Activated CD4-positive, alpha-beta memory T cell treated with anti-CD3 and anti-CD28 coated beads for 36 hours (primary cell): ENCODE measurements around the gene NEU3. TPM values are rescaled to one million over a fixed set of nuclear protein-coding genes. Genes with fewer than 3 reads are reported as not detected.
A peak's percentile ranks its signal among the peaks of the same experiment; 100 is the strongest.

Experiments used
- CTCF ChIA-PET: fragments of 350-600 bp; sonication (Branson Sonifier 250); formaldehyde crosslinking; loops from one replicate; lab custom pipeline; 2021; ENCODE audit warnings: antibody characterized with exemption, inconsistent platforms; lab: Charles Lee
- POLR2A ChIA-PET: fragments of 350-600 bp; sonication (Branson Sonifier 250); formaldehyde crosslinking; loops from one replicate; lab custom pipeline; 2021; ENCODE audit warnings: antibody characterized with exemption; lab: Charles Lee
- DNase-seq: peaks from one replicate; pipeline ENCODE4 v3.0.0-alpha.2; 2020
- H3K27ac Mint-ChIP-seq: one replicate; pipeline ENCODE4 v1.8.0; 2021; ENCODE audit warnings: mixed read lengths
- H3K27me3 Mint-ChIP-seq: one replicate; pipeline ENCODE4 v1.8.0; 2021; ENCODE audit warnings: mixed read lengths
- H3K36me3 Mint-ChIP-seq: one replicate; pipeline ENCODE4 v1.8.0; 2021; ENCODE audit warnings: mixed read lengths
- H3K4me1 Mint-ChIP-seq: one replicate; pipeline ENCODE4 v1.8.0; 2021; ENCODE audit warnings: low read depth, mixed read lengths
- H3K4me3 Mint-ChIP-seq: one replicate; pipeline ENCODE4 v1.8.0; 2021; ENCODE audit warnings: mild to moderate bottlenecking, mixed read lengths
- H3K9me3 Mint-ChIP-seq: one replicate; pipeline ENCODE4 v1.8.0; 2021; ENCODE audit warnings: mixed read lengths
- intact Hi-C: fragments of 100-400 bp; cut with micrococcal nuclease; formaldehyde crosslinking; loops from one replicate; pipeline ENCODE4 v1.15.1; 2023
- total RNA-seq, 2 experiments: library from RNA; stranded (reverse); gene quantifications; one replicate each; pipeline ENCODE4 v1.2.3, GENCODE V29; 2021

The NEU3 gene, protein sequence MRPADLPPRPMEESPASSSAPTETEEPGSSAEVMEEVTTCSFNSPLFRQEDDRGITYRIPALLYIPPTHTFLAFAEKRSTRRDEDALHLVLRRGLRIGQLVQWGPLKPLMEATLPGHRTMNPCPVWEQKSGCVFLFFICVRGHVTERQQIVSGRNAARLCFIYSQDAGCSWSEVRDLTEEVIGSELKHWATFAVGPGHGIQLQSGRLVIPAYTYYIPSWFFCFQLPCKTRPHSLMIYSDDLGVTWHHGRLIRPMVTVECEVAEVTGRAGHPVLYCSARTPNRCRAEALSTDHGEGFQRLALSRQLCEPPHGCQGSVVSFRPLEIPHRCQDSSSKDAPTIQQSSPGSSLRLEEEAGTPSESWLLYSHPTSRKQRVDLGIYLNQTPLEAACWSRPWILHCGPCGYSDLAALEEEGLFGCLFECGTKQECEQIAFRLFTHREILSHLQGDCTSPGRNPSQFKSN
- total RNA-seq = 10 to 100 TPM; 13.6 to 14.3 TPM

DNA sequence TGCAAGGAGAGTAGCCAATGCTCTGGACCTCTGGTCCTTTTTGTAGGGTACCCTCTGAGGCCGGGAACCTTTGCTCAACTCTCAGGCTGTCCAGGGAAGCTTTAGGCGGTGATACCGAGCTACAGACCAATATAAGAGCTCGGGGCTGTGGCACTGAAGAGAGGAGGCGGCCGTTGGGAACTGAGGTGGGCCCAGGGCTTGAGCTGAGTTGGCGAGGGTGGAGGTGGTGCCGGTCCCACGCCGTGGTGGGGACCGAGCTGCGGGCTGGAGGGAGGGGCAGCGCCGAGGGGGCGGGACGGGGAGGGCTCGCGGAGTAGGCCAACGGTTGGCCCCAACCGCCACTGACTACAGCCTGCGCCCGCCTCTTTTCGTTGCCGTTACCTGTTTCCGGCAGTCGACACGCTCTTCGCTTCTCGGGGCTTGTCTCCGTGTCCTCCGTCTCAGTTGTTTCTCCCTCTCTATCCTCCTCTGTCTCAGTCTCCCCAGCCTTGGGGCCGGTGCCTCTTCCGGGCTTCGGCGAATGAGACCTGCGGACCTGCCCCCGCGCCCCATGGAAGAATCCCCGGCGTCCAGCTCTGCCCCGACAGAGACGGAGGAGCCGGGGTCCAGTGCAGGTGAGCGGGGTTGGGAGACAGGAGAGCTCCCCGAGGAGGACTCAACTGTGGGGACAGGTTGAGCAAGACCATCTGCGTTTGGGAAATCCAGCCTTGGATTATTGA is at the start of gene NEU3:
NEU3 (plus strand) TSS at position 393 of the 719 bp plus-strand sequence; CDS start at position 521, 128 bp downstream.
- peak within 1 kb of the TSS; percentile 70 for H3K27ac Mint-ChIP-seq
- DNase-seq = peak; percentile 91
- CTCF ChIA-PET = interaction anchor here (0.6 to 2.0 kb wide), 9 partner anchors 34 to 272 kb away, joined by 3 to 8 read pairs (median 3); no protein-coding TSS in a partner anchor
- intact Hi-C loops = loop anchor here (1.0 to 2.0 kb wide), 2 partner anchors 39 to 60 kb away; partner anchors contain the start of genes SPCS2 and XRRA1
- peak within 1 kb of the TSS; percentile 91 for H3K4me3 Mint-ChIP-seq
- H3K9me3 Mint-ChIP-seq = no peaks in the 10 kb centered on the region
- no peaks in the 10 kb centered on the region for H3K27me3 Mint-ChIP-seq
- POLR2A ChIA-PET = interaction anchor here (0.6 to 2.4 kb wide), 6 partner anchors 9 to 818 kb away, joined by 3 to 8 read pairs (median 4); partner anchors contain the start of genes C2CD3, LIPT2, PPME1 and SPCS2
- no peaks in the 10 kb centered on the region for H3K36me3 Mint-ChIP-seq
- H3K4me1 Mint-ChIP-seq = peaks cover 22% of the 10 kb centered on the region

- Mint-ChIP-seq H3K27me3 (no peaks in the 10 kb centered on the region), H3K27ac (no peak overlapping the region), H3K4me3 (no peak overlapping the region), H3K4me1 (peaks cover 17% of the 10 kb centered on the region), H3K9me3 (no peaks in the 10 kb centered on the region), H3K36me3 (peaks cover 6% of the 10 kb centered on the region)
- intact Hi-C loops = no loop called here
- ChIA-PET POLR2A (no interaction called here), CTCF (interaction anchor here (3.0 kb wide), 1 partner anchor 12 kb away, joined by 20 read pairs; no protein-coding TSS in a partner anchor)
- DNase-seq = no peak
Measured at GRCh38 chr11:74941492-74941891, 47.2 kb upstream of the NEU3 start.

DNA sequence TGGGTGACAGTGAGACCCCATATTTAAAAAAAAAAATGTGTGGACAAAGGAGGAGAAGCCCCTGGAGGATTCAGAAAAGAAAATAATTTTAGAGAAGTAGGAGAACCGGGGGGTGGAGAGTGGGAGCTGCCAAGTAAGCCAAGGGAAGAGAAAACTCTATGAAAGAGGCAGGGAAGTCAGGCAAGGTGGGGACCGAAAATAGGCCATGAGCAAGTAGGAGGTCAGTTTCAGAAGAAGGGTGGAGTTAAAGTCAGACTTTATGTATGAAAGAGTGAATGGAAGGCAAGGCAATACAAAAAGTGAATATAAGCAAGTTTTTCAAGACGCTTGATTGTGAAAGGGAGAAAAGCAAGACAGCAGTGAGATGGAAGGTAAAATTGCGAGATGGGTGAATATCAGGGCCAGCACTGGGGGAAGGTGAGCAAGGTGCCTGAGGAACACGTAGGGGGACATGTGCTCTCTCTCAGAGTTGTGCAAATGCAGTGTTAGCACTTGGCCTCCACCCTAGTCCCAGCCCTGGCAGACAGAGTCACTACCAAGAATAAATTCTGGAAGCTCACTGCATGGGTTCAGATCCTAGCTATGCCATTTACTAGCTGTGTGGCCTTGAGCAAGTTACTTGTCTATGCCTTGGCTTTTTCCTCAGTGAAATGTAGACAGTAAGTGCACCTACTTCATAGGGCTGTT is 46.5 kb upstream of the NEU3 start:
- Mint-ChIP-seq H3K27me3 (no peaks in the 10 kb centered on the region), H3K27ac (peak overlapping the region; percentile 57), H3K9me3 (no peaks in the 10 kb centered on the region), H3K4me3 (no peak overlapping the region), H3K36me3 (peaks cover 6% of the 10 kb centered on the region), H3K4me1 (peaks cover 17% of the 10 kb centered on the region)
- no peak for DNase-seq
- ChIA-PET CTCF (interaction anchor here (1.1 to 3.0 kb wide), 3 partner anchors 12 to 306 kb away, joined by 3 to 20 read pairs (median 4); no protein-coding TSS in a partner anchor), POLR2A (interaction anchor here (1.0 kb wide), 1 partner anchor 16 kb away, joined by 3 read pairs; no protein-coding TSS in a partner anchor)
- intact Hi-C loops = no loop called here

GRCh38 chr11:74948546-74948897 is 40.2 kb upstream of the NEU3 start:
- H3K4me1 Mint-ChIP-seq = peaks cover 40% of the 10 kb centered on the region
- peak overlapping the region; percentile 91 for H3K27ac Mint-ChIP-seq
- POLR2A ChIA-PET = interaction anchor here (0.8 to 1.4 kb wide), 4 partner anchors 36 to 74 kb away, joined by 3 to 8 read pairs (median 3); partner anchors contain the start of gene NEU3
- intact Hi-C loops = loop anchor here (2.0 kb wide), 2 partner anchors 16 to 404 kb away; no protein-coding TSS in a partner anchor
- H3K36me3 Mint-ChIP-seq = peaks cover 18% of the 10 kb centered on the region
- H3K4me3 Mint-ChIP-seq = peak overlapping the region; percentile 99
- CTCF ChIA-PET = interaction anchor here (0.8 to 1.0 kb wide), 2 partner anchors 19 to 293 kb away, joined by 4 read pairs; no protein-coding TSS in a partner anchor
- DNase-seq = no peak
- H3K9me3 Mint-ChIP-seq = no peaks in the 10 kb centered on the region
- no peaks in the 10 kb centered on the region for H3K27me3 Mint-ChIP-seq

DNA sequence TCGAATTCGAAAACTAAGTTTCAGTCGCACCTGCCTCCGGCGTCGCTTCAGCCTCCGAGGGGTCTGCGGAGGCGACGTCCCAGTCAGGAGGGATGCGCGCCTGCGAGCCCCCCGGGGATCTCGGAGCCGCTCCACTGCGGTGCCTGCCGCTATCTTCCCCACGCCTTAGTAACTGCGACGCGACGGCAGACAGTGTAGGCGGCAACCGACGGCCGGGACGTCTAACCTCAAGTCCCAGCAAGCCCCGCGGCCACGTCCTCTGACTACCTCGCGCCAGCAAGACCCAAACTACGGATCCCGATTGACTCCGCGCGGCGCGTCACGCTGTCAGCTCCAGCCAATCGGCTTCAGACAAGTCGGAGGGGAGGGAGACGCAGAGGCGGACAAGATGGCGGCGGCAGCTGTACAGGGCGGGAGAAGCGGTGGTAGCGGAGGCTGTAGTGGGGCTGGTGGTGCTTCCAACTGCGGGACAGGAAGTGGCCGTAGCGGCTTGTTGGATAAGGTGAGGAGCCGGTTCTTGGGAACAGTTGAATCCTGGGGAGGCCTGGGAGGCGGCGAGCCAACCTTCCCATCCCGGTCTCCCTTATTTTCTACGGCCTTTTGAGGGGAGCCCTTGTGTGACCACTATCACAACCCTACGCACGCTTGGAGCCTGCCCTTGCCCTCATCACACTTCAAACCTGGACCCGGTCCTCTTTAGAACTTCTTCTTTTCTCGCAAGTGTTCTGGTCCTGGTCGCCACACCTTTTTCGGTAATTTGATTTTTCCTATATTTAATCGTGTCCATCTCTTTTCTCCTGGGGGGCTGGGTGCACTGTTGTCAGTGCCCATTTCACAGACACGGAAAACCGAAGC is 39.6 kb upstream of the NEU3 start, which contains the start of the genes SPCS2 and XRRA1:
SPCS2 (plus strand) TSS at position 369 of the 855 bp plus-strand sequence; CDS start at position 389, 20 bp downstream.
XRRA1 (minus strand) TSS at position 194 of the 855 bp plus-strand sequence. CDS start 8,213 bp downstream, outside the sequence.
- Mint-ChIP-seq H3K4me1 (peaks cover 39% of the 10 kb centered on the region), H3K27ac (peak within 1 kb of the TSS; percentile 91), H3K4me3 (peak within 1 kb of the TSS; percentile 99), H3K9me3 (no peaks in the 10 kb centered on the region), H3K27me3 (no peaks in the 10 kb centered on the region), H3K36me3 (peaks cover 19% of the 10 kb centered on the region)
- POLR2A ChIA-PET = interaction anchor here (0.8 to 1.4 kb wide), 4 partner anchors 35 to 74 kb away, joined by 3 to 8 read pairs (median 3); partner anchors contain the start of gene NEU3
- CTCF ChIA-PET = interaction anchor here (0.6 to 1.0 kb wide), 3 partner anchors 19 to 292 kb away, joined by 3 to 4 read pairs (median 4); no protein-coding TSS in a partner anchor
- DNase-seq = peak; percentile 99
- intact Hi-C loops = loop anchor here (1.0 to 2.0 kb wide), 4 partner anchors 16 to 404 kb away; partner anchors contain the start of gene NEU3

GRCh38 chr11:74949753-74950137 is 39.0 kb upstream of the NEU3 start:
- intact Hi-C loops = loop anchor here (1.0 to 2.0 kb wide), 4 partner anchors 17 to 403 kb away; partner anchors contain the start of gene NEU3
- POLR2A ChIA-PET = no interaction called here
- no peaks in the 10 kb centered on the region for H3K27me3 Mint-ChIP-seq
- no peaks in the 10 kb centered on the region for H3K9me3 Mint-ChIP-seq
- no peak for DNase-seq
- peak overlapping the region; percentile 91 for H3K27ac Mint-ChIP-seq
- CTCF ChIA-PET = no interaction called here
- H3K4me3 Mint-ChIP-seq = peak overlapping the region; percentile 99
- peaks cover 44% of the 10 kb centered on the region for H3K4me1 Mint-ChIP-seq
- peaks cover 19% of the 10 kb centered on the region for H3K36me3 Mint-ChIP-seq

GRCh38 chr11:74950374-74950969 is 38.3 kb upstream of the NEU3 start:
- Mint-ChIP-seq H3K4me1 (peaks cover 51% of the 10 kb centered on the region), H3K27ac (peak overlapping the region; percentile 38), H3K9me3 (no peaks in the 10 kb centered on the region), H3K27me3 (no peaks in the 10 kb centered on the region), H3K36me3 (peaks cover 19% of the 10 kb centered on the region), H3K4me3 (peak overlapping the region; percentile 99)
- DNase-seq = no peak
- ChIA-PET POLR2A (no interaction called here), CTCF (no interaction called here)
- intact Hi-C loops = no loop called here

- Mint-ChIP-seq H3K27me3 (no peaks in the 10 kb centered on the region), H3K9me3 (no peaks in the 10 kb centered on the region), H3K36me3 (peaks cover 19% of the 10 kb centered on the region), H3K4me3 (no peak overlapping the region), H3K27ac (no peak overlapping the region), H3K4me1 (peaks cover 56% of the 10 kb centered on the region)
- DNase-seq = no peak
- intact Hi-C loops = no loop called here
- ChIA-PET CTCF (no interaction called here), POLR2A (no interaction called here)
Measured at GRCh38 chr11:74951226-74951625, 37.5 kb upstream of the NEU3 start.

DNA sequence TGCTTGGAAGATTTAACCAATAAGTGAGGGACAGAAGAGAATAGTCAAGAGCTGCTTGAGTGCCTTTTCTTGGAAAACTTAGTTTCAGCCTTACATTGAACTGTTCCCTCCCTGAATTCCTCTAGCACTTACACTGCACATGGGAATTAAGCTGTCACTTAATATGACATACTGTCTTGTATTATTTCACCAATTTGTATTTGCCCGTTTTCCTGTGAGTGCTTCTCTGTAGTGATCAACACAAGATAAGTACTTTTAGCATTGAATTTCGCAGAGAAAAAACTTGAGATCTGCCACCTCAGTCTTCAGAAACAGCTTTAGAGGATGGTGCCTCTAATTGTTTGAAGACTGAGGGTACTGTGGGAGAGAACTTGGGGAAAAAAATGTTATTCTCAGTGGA is 36.0 kb upstream of the NEU3 start:
- Mint-ChIP-seq H3K27ac (no peak overlapping the region), H3K4me1 (peaks cover 67% of the 10 kb centered on the region), H3K4me3 (no peak overlapping the region), H3K36me3 (peaks cover 19% of the 10 kb centered on the region), H3K27me3 (no peaks in the 10 kb centered on the region), H3K9me3 (no peaks in the 10 kb centered on the region)
- intact Hi-C loops = no loop called here
- POLR2A ChIA-PET = no interaction called here
- DNase-seq = no peak
- CTCF ChIA-PET = interaction anchor here (0.5 to 1.8 kb wide), 2 partner anchors 9 to 23 kb away, joined by 4 to 6 read pairs; no protein-coding TSS in a partner anchor

DNA sequence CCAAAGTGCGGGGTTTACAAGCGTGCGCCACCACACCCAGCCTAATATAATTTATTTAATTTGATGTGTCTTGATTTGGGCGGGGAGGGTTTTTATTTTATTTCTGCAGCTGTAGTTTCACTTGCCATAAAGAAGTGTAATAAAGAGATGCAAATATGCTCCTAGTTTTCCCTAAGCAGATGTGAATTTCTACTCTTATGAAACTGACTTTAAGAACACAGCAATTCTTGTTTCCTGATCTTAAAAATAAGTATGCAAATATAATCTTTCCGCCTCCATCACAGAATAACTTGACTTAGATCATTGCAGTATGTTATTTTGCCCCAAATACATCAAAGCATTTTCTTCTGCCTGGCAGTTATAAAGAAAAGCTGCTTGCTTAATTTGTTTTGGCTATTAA is 35.3 kb upstream of the NEU3 start:
- ChIA-PET CTCF (interaction anchor here (0.5 to 1.8 kb wide), 2 partner anchors 9 to 23 kb away, joined by 4 to 6 read pairs; no protein-coding TSS in a partner anchor), POLR2A (no interaction called here)
- peaks cover 19% of the 10 kb centered on the region for H3K36me3 Mint-ChIP-seq
- no peak for DNase-seq
- intact Hi-C loops = no loop called here
- no peak overlapping the region for H3K4me3 Mint-ChIP-seq
- H3K27ac Mint-ChIP-seq = no peak overlapping the region
- H3K9me3 Mint-ChIP-seq = no peaks in the 10 kb centered on the region
- H3K4me1 Mint-ChIP-seq = peaks cover 72% of the 10 kb centered on the region
- H3K27me3 Mint-ChIP-seq = no peaks in the 10 kb centered on the region
